ENCODE measurements around the gene PTPRM. TPM values are rescaled to one million over a fixed set of nuclear protein-coding genes. Genes with fewer than 3 reads are reported as not detected.

PTPRM gene
- total RNA-seq, 1 donor from 2014 or later, result 13.9 TPM

DNA sequence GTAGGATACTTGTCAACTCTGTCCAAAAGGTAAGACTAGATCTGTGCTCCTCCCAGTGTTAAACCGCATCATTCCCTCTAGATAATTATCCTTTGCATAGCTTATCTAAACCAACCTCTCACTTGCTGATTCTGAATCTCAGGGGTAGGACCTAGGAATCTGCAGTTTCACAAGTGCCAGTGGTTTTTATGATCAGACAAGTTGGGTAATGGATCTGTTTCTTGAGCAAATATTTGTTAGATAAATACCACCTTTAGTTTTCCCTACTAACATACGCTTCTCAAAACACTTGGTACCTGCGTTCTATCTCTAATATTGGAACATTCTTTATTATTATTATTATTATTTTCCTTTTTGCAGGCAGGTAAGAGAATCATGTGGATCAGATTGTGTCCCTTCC is 439.9 kb downstream of the PTPRM start:
- Mint-ChIP-seq H3K36me3 (peaks cover 2% of the 10 kb centered on the region), H3K27me3 (ENCODE audit: insufficient read depth, low read depth) (no peaks in the 10 kb centered on the region), H3K9me3 (no peaks in the 10 kb centered on the region), H3K27ac (no peak overlapping the region), H3K4me1 (peaks cover 46% of the 10 kb centered on the region), H3K4me3 (no peak overlapping the region)
- TF ChIP-seq, protein P1, sequence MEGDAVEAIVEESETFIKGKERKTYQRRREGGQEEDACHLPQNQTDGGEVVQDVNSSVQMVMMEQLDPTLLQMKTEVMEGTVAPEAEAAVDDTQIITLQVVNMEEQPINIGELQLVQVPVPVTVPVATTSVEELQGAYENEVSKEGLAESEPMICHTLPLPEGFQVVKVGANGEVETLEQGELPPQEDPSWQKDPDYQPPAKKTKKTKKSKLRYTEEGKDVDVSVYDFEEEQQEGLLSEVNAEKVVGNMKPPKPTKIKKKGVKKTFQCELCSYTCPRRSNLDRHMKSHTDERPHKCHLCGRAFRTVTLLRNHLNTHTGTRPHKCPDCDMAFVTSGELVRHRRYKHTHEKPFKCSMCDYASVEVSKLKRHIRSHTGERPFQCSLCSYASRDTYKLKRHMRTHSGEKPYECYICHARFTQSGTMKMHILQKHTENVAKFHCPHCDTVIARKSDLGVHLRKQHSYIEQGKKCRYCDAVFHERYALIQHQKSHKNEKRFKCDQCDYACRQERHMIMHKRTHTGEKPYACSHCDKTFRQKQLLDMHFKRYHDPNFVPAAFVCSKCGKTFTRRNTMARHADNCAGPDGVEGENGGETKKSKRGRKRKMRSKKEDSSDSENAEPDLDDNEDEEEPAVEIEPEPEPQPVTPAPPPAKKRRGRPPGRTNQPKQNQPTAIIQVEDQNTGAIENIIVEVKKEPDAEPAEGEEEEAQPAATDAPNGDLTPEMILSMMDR (IDR thresholded peaks at IDR 0.05), result no peak
- no peak for TF ChIP-seq EZH2 (IDR thresholded peaks at IDR 0.05)
- TF ChIP-seq EZH2phosphoT487 (IDR thresholded peaks at IDR 0.05), result no peak
- H3K9me3 ChIP-seq (ENCODE audit: low read depth), result no peaks in the 10 kb centered on the region
- H3K9ac ChIP-seq, result no peak overlapping the region
- H3K4me3 ChIP-seq, result no peak overlapping the region
- no peaks in the 10 kb centered on the region for H3K79me2 ChIP-seq (ENCODE audit: low read depth)
- no peaks in the 10 kb centered on the region for H3K36me3 ChIP-seq
- no peak for DNase-seq (ENCODE audit: low spot score)
- H3K4me1 ChIP-seq, result peaks cover 6% of the 10 kb centered on the region
- no peaks in the 10 kb centered on the region for H4K20me1 ChIP-seq (ENCODE audit: low read depth)
- no peak overlapping the region for H2AFZ ChIP-seq (replicated peaks)
- H3K4me2 ChIP-seq, result no peak overlapping the region
- H3K27ac ChIP-seq, result no peak overlapping the region
- H3F3A ChIP-seq (ENCODE audit: low read depth), result no peaks in the 10 kb centered on the region
- H3K27me3 ChIP-seq, result no peaks in the 10 kb centered on the region

DNA sequence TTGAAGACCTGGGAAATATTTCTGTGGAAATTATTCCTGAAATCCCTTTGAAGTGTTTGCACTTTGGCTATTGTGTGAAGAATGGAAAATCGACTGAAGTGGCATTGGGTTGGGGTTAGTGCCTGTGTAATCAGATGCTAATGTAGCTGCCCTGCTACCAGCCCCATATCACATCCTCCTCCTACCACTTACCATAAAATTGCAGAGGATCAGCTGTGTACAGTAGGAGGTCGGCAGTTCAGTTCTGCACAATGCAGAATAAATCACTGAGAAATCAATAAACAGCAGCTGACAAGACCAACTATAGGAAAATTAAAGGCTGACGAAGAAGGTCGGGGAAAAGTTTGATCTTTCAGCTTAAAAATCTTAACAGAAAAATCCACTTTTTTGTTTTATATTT is 440.9 kb downstream of the PTPRM start:
- Histone ChIP-seq H3F3A (ENCODE audit: low read depth) (no peaks in the 10 kb centered on the region), H3K9me3 (ENCODE audit: low read depth) (no peaks in the 10 kb centered on the region), H3K4me2 (no peak overlapping the region), H3K4me3 (no peak overlapping the region), H4K20me1 (ENCODE audit: low read depth) (no peaks in the 10 kb centered on the region), H2AFZ (replicated peaks) (no peak overlapping the region), H3K27me3 (no peaks in the 10 kb centered on the region), H3K4me1 (peaks cover 6% of the 10 kb centered on the region), H3K79me2 (ENCODE audit: low read depth) (no peaks in the 10 kb centered on the region), H3K36me3 (no peaks in the 10 kb centered on the region), H3K9ac (no peak overlapping the region), H3K27ac (no peak overlapping the region)
- no peaks in the 10 kb centered on the region for H3K9me3 Mint-ChIP-seq
- peaks cover 5% of the 10 kb centered on the region for H3K36me3 Mint-ChIP-seq
- no peak for DNase-seq (ENCODE audit: low spot score)
- peaks cover 46% of the 10 kb centered on the region for H3K4me1 Mint-ChIP-seq
- no peaks in the 10 kb centered on the region for H3K27me3 Mint-ChIP-seq (ENCODE audit: insufficient read depth, low read depth)
- no peak overlapping the region for H3K27ac Mint-ChIP-seq
- TF ChIP-seq EZH2phosphoT487 (IDR thresholded peaks at IDR 0.05) (no peak), EZH2 (IDR thresholded peaks at IDR 0.05) (no peak)
- TF ChIP-seq, protein P1 (IDR thresholded peaks at IDR 0.05), result no peak
- no peak overlapping the region for H3K4me3 Mint-ChIP-seq

DNA sequence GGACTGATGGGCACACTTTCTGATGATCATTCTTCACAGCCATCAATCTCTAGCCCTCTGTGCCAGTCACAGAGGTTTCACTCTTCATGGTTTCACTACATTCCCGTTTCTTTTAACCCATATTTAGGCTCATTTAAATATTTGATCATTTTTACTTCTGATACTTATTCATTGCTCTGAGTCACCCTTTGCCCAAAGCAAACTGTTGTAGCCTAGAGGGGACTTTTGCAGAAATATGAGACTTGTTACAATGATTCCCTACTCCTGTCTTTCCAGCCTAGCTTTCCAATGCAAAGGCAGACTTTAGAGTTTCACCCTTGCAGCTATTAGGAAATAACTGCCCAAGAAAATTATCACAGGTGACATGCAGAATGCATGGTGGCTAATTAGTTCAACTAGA is 444.2 kb downstream of the PTPRM start:
- Mint-ChIP-seq H3K36me3 (peaks cover 5% of the 10 kb centered on the region), H3K27ac (no peak overlapping the region), H3K9me3 (no peaks in the 10 kb centered on the region), H3K27me3 (ENCODE audit: insufficient read depth, low read depth) (peaks cover 2% of the 10 kb centered on the region), H3K4me1 (peaks cover 24% of the 10 kb centered on the region), H3K4me3 (no peak overlapping the region)
- Histone ChIP-seq H3K27me3 (no peaks in the 10 kb centered on the region), H3K79me2 (ENCODE audit: low read depth) (no peaks in the 10 kb centered on the region), H3K4me2 (no peak overlapping the region), H2AFZ (replicated peaks) (no peak overlapping the region), H3K36me3 (no peaks in the 10 kb centered on the region), H3K9me3 (ENCODE audit: low read depth) (no peaks in the 10 kb centered on the region), H3K4me1 (peaks cover 6% of the 10 kb centered on the region), H3K4me3 (no peak overlapping the region), H3K27ac (no peak overlapping the region), H4K20me1 (ENCODE audit: low read depth) (no peaks in the 10 kb centered on the region), H3F3A (ENCODE audit: low read depth) (no peaks in the 10 kb centered on the region), H3K9ac (no peak overlapping the region)
- TF ChIP-seq EZH2phosphoT487 (IDR thresholded peaks at IDR 0.05), result no peak
- TF ChIP-seq, protein P1 (IDR thresholded peaks at IDR 0.05), result no peak
- TF ChIP-seq EZH2 (IDR thresholded peaks at IDR 0.05), result no peak
- DNase-seq (ENCODE audit: low spot score), result no peak

Data from neural progenitor cell (in vitro differentiated cells).